GM21825 (cell line): ENCODE data around the gene GRM8.

Experiments
- ATAC-seq: cut with Tn5 transposase; IDR thresholded peaks from one replicate; pipeline ENCODE4 v1.9.1; 2021; ENCODE audit warnings: mild to moderate bottlenecking, moderate library complexity; ENCODE audit not compliant: unreplicated experiment

Gene GRM8

GRCh38 chr7:126472825-126473224 lies 779.9 kb downstream of the GRM8 start:
- no peak for ATAC-seq

GRCh38 chr7:126462405-126462804 lies 790.3 kb downstream of the GRM8 start:
- ATAC-seq = no peak

GRCh38 chr7:126460664-126461063 lies 792.1 kb downstream of the GRM8 start:
- no peak for ATAC-seq

- no peak for ATAC-seq
Measured at GRCh38 chr7:126453104-126453503, 799.6 kb downstream of the GRM8 start.

- ATAC-seq = peak; percentile 95
Measured at GRCh38 chr7:126450269-126450671, 802.5 kb downstream of the GRM8 start.

- peak; percentile 23 for ATAC-seq
Measured at GRCh38 chr7:126449611-126450268, 803.0 kb downstream of the GRM8 start.

- ATAC-seq = no peak
Measured at GRCh38 chr7:126447984-126448383, 804.8 kb downstream of the GRM8 start.

GRCh38 chr7:126445991-126446390 lies 806.8 kb downstream of the GRM8 start:
- no peak for ATAC-seq

GRCh38 chr7:126443951-126444350 lies 808.8 kb downstream of the GRM8 start:
- no peak for ATAC-seq

GRCh38 chr7:126442908-126443307 lies 809.8 kb downstream of the GRM8 start:
- no peak for ATAC-seq

- no peak for ATAC-seq
Measured at GRCh38 chr7:126441745-126442144, 811.0 kb downstream of the GRM8 start.

- ATAC-seq = no peak
Measured at GRCh38 chr7:126440542-126440941, 812.2 kb downstream of the GRM8 start.

- ATAC-seq = no peak
Measured at GRCh38 chr7:126436213-126436868, 816.4 kb downstream of the GRM8 start.

GRCh38 chr7:126426652-126427051 lies 826.1 kb downstream of the GRM8 start:
- no peak for ATAC-seq

GRCh38 chr7:126424985-126425384 lies 827.8 kb downstream of the GRM8 start:
- ATAC-seq = no peak

GRCh38 chr7:126419047-126419446 lies 833.7 kb downstream of the GRM8 start:
- ATAC-seq = no peak

- ATAC-seq = no peak
Measured at GRCh38 chr7:126411821-126412383, 840.8 kb downstream of the GRM8 start.

- no peak for ATAC-seq
Measured at GRCh38 chr7:126411032-126411820, 841.5 kb downstream of the GRM8 start.

GRCh38 chr7:126403040-126403439 lies 849.7 kb downstream of the GRM8 start:
- no peak for ATAC-seq

GRCh38 chr7:126401918-126402317 lies 850.8 kb downstream of the GRM8 start:
- ATAC-seq = no peak

GRCh38 chr7:126398851-126399529 lies 853.8 kb downstream of the GRM8 start:
- ATAC-seq = no peak
